ENCODE data around the gene CCT7.
A peak's percentile ranks its signal among the peaks of the same experiment; 100 is the strongest.

CCT7 gene

DNA sequence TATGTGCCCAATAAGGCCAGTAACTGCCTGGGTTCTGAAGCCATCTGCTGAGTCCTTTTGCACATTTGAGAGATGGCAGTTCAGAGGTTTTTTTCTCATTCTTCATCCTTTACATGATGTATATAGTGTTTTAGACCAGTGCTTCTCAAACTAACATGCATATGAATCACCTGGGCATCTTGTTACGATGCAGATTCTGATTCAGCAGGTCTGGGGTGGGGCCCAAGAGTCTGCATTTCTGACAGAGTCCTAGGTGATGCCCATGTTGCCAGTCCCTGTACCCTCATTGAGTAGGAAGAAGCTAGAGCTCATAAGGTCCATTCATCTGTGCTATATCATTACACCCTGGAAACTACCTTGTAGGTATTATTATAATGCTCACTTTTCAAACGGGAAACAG is 16.3 kb upstream of the CCT7 start:
- Histone ChIP-seq H3K9me3 (replicated peaks in 1 of 2; ENCODE audit: control insufficient read depth in 2 of 2, insufficient read depth in 1 of 2, low read depth in 1 of 2, low read length in 2 of 2) (no peaks in the 10 kb centered on the region), H4K8ac (ENCODE audit: low read depth, low read length) (no peak overlapping the region), H3K36me3 (replicated peaks in 1 of 2; ENCODE audit: control insufficient read depth in 2 of 2, insufficient read depth in 2 of 2, low read length in 2 of 2) (peaks cover 12 to 42% of the 10 kb centered on the region in 2 donors), H2AK5ac (ENCODE audit: low read depth, low read length) (no peak overlapping the region), H3K18ac (ENCODE audit: low read length) (no peak overlapping the region), H2BK120ac (ENCODE audit: low read depth, low read length) (no peak overlapping the region), H2AFZ (ENCODE audit: low read length) (no peak overlapping the region), H3K14ac (ENCODE audit: low read length) (no peak overlapping the region), H4K91ac (ENCODE audit: low read depth, low read length, poor library complexity) (no peak overlapping the region), H3K4me1 (ENCODE audit: control insufficient read depth in 2 of 2, insufficient read depth in 1 of 2, low read depth in 1 of 2, low read length in 2 of 2) (peaks cover 0 to 6% of the 10 kb centered on the region in 2 donors), H3K4ac (ENCODE audit: low read length) (no peak overlapping the region), H3K4me2 (ENCODE audit: insufficient read depth, low read length, poor library complexity, severe bottlenecking) (no peak overlapping the region), H3K79me1 (ENCODE audit: low read depth, low read length) (peaks cover 3% of the 10 kb centered on the region), H3K27me3 (ENCODE audit: control insufficient read depth in 3 of 3, insufficient read depth in 3 of 3, low read depth in 1 of 3, low read length in 3 of 3) (no peaks in the 10 kb centered on the region), H2BK12ac (ENCODE audit: low read length) (no peak overlapping the region), H3K9ac (ENCODE audit: low read depth, low read length, poor library complexity) (no peak overlapping the region), H2BK15ac (ENCODE audit: low read length) (no peak overlapping the region), H2BK5ac (ENCODE audit: low read length) (no peak overlapping the region), H3K23ac (ENCODE audit: low read depth, low read length, poor library complexity) (no peak overlapping the region), H3K27ac (replicated peaks; ENCODE audit: low read length) (no peak overlapping the region), H3K4me3 (ENCODE audit: low read length in 2 of 2) (no peak overlapping the region)
- WGBS, 2 donors (ENCODE audit: extremely low coverage in 2 of 2, insufficient read length in 2 of 2, insufficient replicate concordance in 1 of 2): no CpG with 5 or more reads among the region's 2 CpGs
- no peak for DNase-seq (ENCODE audit: low spot score)

DNA sequence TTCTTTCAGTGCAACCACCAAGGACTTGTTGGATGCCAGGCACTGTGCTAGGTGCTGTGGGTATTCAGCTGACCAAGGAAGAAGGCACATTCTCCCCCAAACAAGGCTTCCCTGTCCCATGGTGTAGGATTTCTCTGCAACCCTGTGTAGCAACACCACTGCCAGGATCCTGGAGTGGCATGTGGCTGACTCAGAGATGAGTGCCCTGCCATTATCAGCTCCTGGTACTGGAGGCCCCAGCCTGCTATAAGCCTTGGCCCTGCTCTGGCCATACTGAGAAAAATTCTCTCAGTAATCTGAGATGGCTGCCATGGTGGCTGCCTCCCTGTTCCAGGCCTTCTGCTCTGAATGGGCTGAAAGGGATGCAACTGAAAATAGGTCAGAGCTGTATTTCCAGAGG is 15.8 kb upstream of the CCT7 start:
- Histone ChIP-seq H3K36me3 (replicated peaks in 1 of 2; ENCODE audit: control insufficient read depth in 2 of 2, insufficient read depth in 2 of 2, low read length in 2 of 2) (peaks cover 14 to 47% of the 10 kb centered on the region in 2 donors), H2BK5ac (ENCODE audit: low read length) (no peak overlapping the region), H3K4me2 (ENCODE audit: insufficient read depth, low read length, poor library complexity, severe bottlenecking) (no peak overlapping the region), H3K9ac (ENCODE audit: low read depth, low read length, poor library complexity) (no peak overlapping the region), H3K79me1 (ENCODE audit: low read depth, low read length) (peaks cover 3% of the 10 kb centered on the region), H3K4ac (ENCODE audit: low read length) (no peak overlapping the region), H4K8ac (ENCODE audit: low read depth, low read length) (no peak overlapping the region), H2AK5ac (ENCODE audit: low read depth, low read length) (no peak overlapping the region), H3K14ac (ENCODE audit: low read length) (no peak overlapping the region), H3K9me3 (replicated peaks in 1 of 2; ENCODE audit: control insufficient read depth in 2 of 2, insufficient read depth in 1 of 2, low read depth in 1 of 2, low read length in 2 of 2) (no peaks in the 10 kb centered on the region), H2BK120ac (ENCODE audit: low read depth, low read length) (no peak overlapping the region), H3K27me3 (ENCODE audit: control insufficient read depth in 3 of 3, insufficient read depth in 3 of 3, low read depth in 1 of 3, low read length in 3 of 3) (no peaks in the 10 kb centered on the region), H3K27ac (replicated peaks; ENCODE audit: low read length) (no peak overlapping the region), H2AFZ (ENCODE audit: low read length) (no peak overlapping the region), H3K4me1 (ENCODE audit: control insufficient read depth in 2 of 2, insufficient read depth in 1 of 2, low read depth in 1 of 2, low read length in 2 of 2) (peaks cover 0 to 6% of the 10 kb centered on the region in 2 donors), H2BK12ac (ENCODE audit: low read length) (no peak overlapping the region), H3K4me3 (ENCODE audit: low read length in 2 of 2) (no peak overlapping the region), H3K18ac (ENCODE audit: low read length) (no peak overlapping the region), H2BK15ac (ENCODE audit: low read length) (no peak overlapping the region), H3K23ac (ENCODE audit: low read depth, low read length, poor library complexity) (peak overlapping the region; percentile 25), H4K91ac (ENCODE audit: low read depth, low read length, poor library complexity) (no peak overlapping the region)
- no peak for DNase-seq (ENCODE audit: low spot score)

DNA sequence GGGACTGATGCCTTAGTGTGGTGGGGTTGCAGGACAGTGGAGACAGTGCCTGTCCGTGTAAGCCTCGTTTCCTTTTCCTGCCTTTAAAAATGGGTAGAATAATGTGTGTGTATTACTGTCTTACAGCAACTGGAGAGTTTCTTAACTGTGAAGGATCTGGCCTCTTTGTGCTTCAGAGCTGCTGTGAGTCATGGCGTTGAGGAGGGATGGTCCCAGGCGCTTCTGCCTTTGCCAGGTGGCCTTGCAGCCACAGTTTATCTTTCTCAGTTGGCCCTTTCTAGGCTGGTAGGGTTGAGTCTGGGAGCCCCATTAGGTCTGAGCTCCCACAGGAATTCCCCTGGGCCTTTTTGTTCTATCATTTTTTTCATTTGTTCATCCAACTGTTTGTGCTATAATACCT is 10.3 kb upstream of the CCT7 start:
- Histone ChIP-seq H2BK15ac (ENCODE audit: low read length) (no peak overlapping the region), H3K27ac (replicated peaks; ENCODE audit: low read length) (no peak overlapping the region), H3K36me3 (replicated peaks in 1 of 2; ENCODE audit: control insufficient read depth in 2 of 2, insufficient read depth in 2 of 2, low read length in 2 of 2) (peaks cover 34 to 84% of the 10 kb centered on the region in 2 donors), H3K23ac (ENCODE audit: low read depth, low read length, poor library complexity) (no peak overlapping the region), H3K14ac (ENCODE audit: low read length) (no peak overlapping the region), H3K9ac (ENCODE audit: low read depth, low read length, poor library complexity) (no peak overlapping the region), H2AK5ac (ENCODE audit: low read depth, low read length) (no peak overlapping the region), H2BK12ac (ENCODE audit: low read length) (no peak overlapping the region), H3K4me2 (ENCODE audit: insufficient read depth, low read length, poor library complexity, severe bottlenecking) (no peak overlapping the region), H2BK5ac (ENCODE audit: low read length) (no peak overlapping the region), H3K4ac (ENCODE audit: low read length) (no peak overlapping the region), H3K18ac (ENCODE audit: low read length) (no peak overlapping the region), H3K4me1 (ENCODE audit: control insufficient read depth in 2 of 2, insufficient read depth in 1 of 2, low read depth in 1 of 2, low read length in 2 of 2) (no peaks in the 10 kb centered on the region), H2AFZ (ENCODE audit: low read length) (no peak overlapping the region), H3K9me3 (replicated peaks in 1 of 2; ENCODE audit: control insufficient read depth in 2 of 2, insufficient read depth in 1 of 2, low read depth in 1 of 2, low read length in 2 of 2) (no peaks in the 10 kb centered on the region), H3K27me3 (ENCODE audit: control insufficient read depth in 3 of 3, insufficient read depth in 3 of 3, low read depth in 1 of 3, low read length in 3 of 3) (no peaks in the 10 kb centered on the region), H2BK120ac (ENCODE audit: low read depth, low read length) (no peak overlapping the region), H3K79me1 (ENCODE audit: low read depth, low read length) (no peaks in the 10 kb centered on the region), H4K8ac (ENCODE audit: low read depth, low read length) (no peak overlapping the region), H3K4me3 (ENCODE audit: low read length in 2 of 2) (no peak overlapping the region), H4K91ac (ENCODE audit: low read depth, low read length, poor library complexity) (no peak overlapping the region)
- WGBS, 2 donors (ENCODE audit: extremely low coverage in 2 of 2, insufficient read length in 2 of 2, insufficient replicate concordance in 1 of 2): no CpG with 5 or more reads among the region's 4 CpGs
- no peak for DNase-seq (ENCODE audit: low spot score)

DNA sequence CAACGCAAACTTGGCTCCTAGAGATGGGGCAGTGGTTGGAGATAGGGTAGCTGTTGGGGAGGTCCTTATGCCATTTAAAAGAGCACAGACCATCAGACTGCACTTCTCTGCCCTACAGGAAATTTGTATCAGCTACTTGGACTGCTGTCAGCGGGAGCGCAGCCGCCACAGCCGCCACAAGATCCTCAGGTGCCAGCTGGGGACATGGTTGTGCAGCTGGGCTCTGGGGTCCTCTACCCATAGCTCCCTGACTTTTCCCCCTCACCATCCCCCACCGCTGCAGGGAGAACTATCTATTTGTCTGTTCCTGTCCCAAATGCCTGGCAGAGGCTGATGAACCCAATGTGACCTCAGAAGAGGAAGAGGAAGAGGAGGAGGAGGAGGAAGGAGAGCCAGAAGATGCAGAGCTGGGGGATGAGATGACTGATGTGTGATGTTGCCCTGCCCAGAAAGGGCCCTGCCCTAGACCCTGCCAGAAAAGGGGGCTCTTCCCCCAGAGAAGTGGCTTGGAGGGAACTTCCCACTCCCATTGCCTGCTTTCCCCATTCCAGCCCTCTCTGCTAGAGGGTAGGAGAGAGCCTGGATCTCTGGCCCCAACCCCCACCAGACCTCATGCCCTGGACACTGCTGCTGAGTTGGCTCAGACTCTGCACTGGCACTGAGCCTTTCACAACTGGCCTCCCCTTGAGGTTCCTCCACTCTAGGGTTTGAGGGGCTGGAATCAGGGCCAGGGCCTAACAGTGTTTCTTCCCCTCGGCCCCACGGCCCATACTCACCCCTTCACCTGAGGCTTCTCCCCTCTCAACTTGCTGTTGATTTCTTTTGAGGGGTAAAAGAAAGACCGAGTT is 8.4 kb upstream of the CCT7 start:
- Histone ChIP-seq H2BK5ac (ENCODE audit: low read length) (no peak overlapping the region), H2AFZ (ENCODE audit: low read length) (no peak overlapping the region), H4K8ac (ENCODE audit: low read depth, low read length) (no peak overlapping the region), H3K36me3 (replicated peaks in 1 of 2; ENCODE audit: control insufficient read depth in 2 of 2, insufficient read depth in 2 of 2, low read length in 2 of 2) (peaks cover 34 to 73% of the 10 kb centered on the region in 2 donors), H3K9ac (ENCODE audit: low read depth, low read length, poor library complexity) (no peak overlapping the region), H4K91ac (ENCODE audit: low read depth, low read length, poor library complexity) (no peak overlapping the region), H3K4me1 (ENCODE audit: control insufficient read depth in 2 of 2, insufficient read depth in 1 of 2, low read depth in 1 of 2, low read length in 2 of 2) (no peaks in the 10 kb centered on the region), H3K18ac (ENCODE audit: low read length) (no peak overlapping the region), H3K79me1 (ENCODE audit: low read depth, low read length) (no peaks in the 10 kb centered on the region), H2BK120ac (ENCODE audit: low read depth, low read length) (no peak overlapping the region), H3K4me3 (ENCODE audit: low read length in 2 of 2) (no peak overlapping the region), H3K4me2 (ENCODE audit: insufficient read depth, low read length, poor library complexity, severe bottlenecking) (no peak overlapping the region), H2BK15ac (ENCODE audit: low read length) (no peak overlapping the region), H2BK12ac (ENCODE audit: low read length) (no peak overlapping the region), H3K4ac (ENCODE audit: low read length) (no peak overlapping the region), H3K27ac (replicated peaks; ENCODE audit: low read length) (no peak overlapping the region), H2AK5ac (ENCODE audit: low read depth, low read length) (no peak overlapping the region), H3K9me3 (replicated peaks in 1 of 2; ENCODE audit: control insufficient read depth in 2 of 2, insufficient read depth in 1 of 2, low read depth in 1 of 2, low read length in 2 of 2) (no peaks in the 10 kb centered on the region), H3K23ac (ENCODE audit: low read depth, low read length, poor library complexity) (no peak overlapping the region), H3K14ac (ENCODE audit: low read length) (no peak overlapping the region), H3K27me3 (ENCODE audit: control insufficient read depth in 3 of 3, insufficient read depth in 3 of 3, low read depth in 1 of 3, low read length in 3 of 3) (no peaks in the 10 kb centered on the region)
- WGBS, 2 donors (ENCODE audit: extremely low coverage in 2 of 2, insufficient read length in 2 of 2, insufficient replicate concordance in 1 of 2): no CpG with 5 or more reads among the region's 9 CpGs
- DNase-seq (ENCODE audit: low spot score): no peak

Measured in neuronal stem cell (in vitro differentiated cells).